NCI-H69 (cell line): ENCODE data around the gene CHD1L.
"Not testable (repeated sequence)": the region's sequence is repeated elsewhere in the genome, so short reads cannot be mapped to it uniquely, and the experiment has no call there.

ENCODE experiments used
- DNase-seq: peaks from one replicate; lab custom pipeline; 2025; lab: John Stamatoyannopoulos, UW

CHD1L gene

DNA sequence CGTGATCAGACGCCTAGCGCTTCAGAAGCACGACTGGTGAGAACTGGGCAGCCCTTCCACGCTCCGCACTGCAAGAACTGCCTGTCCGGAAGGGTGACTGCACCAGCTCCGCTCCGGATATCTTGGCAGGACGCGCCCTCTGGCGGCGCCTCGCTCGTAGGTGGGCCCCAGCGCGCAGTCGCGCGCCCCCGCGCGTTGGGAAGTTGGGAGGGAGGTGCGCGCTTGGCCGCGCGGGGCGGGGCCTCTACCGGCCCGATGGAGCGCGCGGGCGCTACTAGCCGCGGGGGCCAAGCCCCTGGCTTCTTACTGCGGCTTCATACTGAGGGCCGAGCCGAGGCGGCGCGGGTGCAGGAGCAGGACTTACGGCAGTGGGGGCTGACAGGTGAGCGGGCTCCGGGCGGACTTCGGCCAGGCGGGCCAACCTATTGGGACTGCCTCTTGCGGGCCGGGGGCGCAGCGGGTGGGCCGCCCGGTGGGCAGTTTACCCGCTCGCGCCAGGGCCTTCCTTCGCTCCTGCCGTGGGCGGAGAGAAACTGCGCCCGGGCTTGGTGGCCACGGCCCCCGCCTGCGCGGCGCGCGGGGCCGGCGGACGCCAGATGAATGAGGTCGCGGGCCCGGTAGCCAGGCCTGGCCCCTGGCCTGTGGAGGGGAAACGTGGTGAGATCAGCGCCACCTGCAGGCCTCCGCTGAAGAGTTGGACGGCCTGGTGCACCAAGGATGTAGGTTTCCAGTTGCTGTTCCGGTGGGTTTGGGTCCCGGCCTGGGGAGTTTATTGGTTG lies at the start of gene CHD1L:
Gene CHD1L, plus strand, starts transcription at position 236 of the 779 bp plus-strand sequence. Its CDS starts 20 bp downstream, at position 256.
- DNase-seq: peak; percentile 98

DNA sequence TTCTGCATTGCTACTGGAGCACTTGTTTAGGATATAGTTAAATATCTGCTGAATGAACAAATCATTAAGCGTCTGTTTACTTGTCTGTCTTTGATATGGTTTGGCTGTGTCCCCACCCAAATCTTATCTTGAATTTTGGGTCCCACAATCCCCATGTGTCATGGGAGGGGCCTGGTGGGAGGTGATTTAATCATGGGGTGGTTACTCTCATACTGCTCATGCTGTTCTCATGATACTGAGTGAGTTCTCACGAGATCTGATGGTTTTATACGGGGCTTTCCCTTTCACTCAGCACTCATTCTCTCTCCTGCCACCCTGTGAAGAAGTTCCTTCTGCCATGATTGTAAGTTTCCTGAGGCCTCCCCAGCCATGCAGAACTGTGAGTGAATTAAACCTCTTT lies 45.2 kb upstream of the CHD1L start:
- DNase-seq: not testable (repeated sequence)

DNA sequence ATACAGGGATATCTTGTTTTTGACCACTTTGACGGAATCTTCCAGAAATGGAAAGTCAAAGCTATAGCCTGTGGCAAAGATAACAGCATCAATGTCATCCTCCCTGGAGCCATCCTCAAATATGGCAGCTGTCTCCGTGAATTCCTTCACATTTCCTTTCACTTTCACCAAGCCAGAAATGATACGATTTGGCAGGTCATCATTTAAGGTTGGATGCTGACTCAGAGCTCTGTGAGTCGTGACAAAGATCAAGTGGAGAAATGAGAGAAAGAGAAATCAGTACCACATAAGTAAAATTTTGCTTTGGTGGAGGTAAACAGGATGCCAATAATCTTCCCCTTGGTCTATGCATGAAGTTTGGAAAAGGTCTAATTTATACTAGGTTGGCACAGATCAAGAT lies 41.2 kb upstream of the CHD1L start:
- no peak for DNase-seq

DNA sequence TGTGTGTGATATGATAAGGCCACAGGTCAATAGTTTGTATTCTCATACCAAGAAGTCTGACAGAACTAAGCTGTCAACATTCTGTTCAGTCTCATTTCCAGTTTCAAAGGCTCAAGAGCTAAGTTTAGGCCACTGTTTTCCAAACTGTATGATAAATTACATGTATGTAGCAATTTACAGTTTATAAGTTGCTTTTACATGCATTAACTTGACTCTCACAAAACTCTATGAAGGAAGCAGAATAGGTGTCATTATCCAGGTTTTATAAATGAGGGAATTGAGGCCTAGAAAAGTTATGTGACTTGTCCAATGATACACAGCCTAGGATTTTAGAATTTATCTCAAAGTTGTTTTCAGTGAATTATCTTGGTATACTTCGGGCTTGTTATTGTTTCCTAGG lies 40.7 kb upstream of the CHD1L start:
- no peak for DNase-seq

DNA sequence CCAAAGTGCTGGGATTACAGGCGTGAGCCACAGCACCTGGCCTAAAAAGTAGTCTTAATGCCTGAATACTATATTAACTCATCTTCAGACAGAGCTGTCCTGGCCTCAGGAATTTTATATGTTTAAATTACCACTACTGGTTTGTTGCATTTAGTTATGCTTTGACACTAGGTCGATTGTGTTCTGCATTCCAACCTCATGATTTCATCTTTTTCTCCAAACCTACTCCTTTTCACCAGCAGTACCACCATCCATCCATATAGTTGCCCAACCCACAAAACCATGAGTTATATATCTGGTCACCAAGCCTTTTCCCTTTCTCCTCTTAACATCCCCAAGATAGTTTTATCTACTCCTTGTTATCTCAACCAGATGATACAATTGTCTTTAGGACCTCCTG lies 39.9 kb upstream of the CHD1L start:
- DNase-seq: no peak

DNA sequence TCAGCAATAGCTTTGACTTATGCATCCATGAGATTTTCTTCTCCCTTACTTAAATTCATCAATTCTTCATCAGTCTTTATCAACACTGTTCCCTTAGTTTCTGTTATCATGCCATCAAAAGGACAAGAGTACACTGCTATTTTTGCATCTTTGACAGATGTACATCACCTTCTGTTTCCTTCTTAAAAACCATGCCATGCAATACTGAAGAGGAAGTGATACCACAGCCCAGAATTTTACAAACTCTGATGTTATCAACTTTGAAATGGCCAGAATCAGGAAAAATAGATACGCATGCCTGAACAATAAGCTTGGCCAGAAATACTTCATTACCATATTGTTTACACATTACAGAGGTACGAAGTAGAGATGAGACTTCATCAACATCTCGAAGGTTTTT lies 38.4 kb upstream of the CHD1L start:
- no peak for DNase-seq

DNA sequence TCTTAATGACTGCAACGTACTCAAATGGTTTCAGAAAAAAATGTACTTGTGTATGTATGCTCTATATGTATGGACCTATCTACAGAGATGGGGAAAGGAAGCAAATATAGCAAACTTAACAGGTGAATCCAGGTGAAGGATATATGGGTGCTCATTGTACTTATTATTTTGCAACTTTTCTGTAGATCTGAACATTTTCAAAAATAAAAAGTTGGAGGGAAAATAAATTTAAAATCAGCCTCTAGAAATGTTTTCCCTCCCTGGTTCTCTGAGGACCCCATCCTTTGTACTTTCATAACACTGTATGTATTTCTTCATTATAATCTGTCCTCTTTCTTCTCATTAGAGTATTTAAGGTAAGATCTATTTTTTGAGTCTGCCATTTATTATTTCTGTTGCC lies 35.3 kb upstream of the CHD1L start:
- DNase-seq: no peak

DNA sequence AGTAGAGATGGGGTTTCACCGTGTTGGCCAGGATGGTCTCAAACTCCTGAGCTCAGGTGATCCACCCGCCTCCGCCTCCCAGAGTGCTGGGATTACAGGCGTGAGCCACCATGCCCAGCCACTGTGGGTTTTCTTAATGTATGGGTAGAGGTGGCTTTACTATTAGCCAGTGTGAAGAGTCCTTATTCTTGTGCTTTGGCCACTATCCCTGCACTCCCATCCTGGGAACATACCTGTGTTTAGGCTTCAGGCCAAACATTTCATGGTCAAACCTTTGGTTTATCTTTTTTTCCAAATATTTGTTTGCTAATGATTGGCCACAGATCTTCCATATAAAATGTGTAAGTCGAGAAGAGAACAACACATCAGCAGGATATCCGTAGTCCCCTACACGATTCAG lies 33.9 kb upstream of the CHD1L start:
- no peak for DNase-seq

DNA sequence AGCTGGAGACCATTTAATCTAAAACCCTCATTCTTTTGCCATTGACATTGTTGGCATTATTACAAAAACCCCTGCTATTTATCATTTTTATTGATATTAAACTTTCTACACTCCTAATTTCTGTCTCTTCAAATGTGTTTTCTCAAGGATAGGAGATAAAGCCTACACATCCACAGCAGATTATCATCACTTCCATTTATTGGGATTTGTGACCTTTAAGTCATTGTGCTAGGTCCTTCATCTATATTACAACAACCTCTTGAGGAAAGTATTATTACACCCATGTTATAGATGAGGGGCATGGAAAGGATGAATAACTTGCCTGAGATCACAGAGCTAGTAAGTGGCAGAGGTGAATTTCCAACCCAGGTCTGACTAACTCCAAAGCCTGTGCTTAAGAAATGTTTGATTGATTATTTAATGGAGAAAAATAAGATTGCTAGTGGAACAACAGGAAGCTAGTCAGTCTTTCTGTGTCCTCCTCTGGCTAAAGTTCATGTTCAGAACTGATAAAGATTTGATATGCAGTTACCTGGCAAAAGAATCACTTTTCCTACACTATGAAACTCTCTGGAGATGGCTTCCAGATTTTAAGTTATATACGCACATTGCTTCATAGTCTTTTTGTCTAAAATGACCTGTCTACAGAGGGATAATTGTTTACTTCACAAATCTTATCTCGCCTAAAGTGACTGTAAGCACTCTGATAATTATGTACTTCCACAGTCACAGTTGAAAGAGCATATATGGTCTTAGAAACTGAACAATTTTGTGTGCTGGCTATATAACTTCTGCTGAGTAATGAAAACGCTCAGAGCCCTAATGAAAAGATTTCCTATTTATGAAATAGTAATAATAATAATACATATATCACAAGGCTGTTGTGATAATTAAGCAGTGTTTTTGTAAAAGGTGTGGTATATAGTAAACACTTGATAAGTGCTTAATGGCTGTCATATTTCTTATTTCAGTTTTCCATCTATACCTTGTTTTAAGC lies 32.4 kb upstream of the CHD1L start:
- DNase-seq: no peak

DNA sequence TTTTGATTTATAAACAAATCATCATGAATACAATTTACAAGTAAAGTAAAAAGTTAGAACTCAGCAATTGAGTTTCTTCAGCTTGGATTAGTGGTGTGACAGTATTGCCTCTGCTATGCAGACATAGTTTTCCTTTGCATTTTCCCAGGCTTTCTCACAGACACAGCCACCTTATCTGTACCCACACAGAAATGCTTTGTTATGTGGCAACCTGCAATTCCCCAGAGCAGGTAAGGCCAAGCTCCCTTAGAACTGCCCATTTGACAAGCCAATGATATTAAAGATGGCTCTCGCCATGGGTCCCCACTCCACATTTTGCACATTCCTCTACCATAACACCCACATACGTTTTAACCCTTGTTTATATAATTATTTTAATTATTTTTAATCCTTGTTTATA lies 31.5 kb upstream of the CHD1L start:
- DNase-seq: no peak

DNA sequence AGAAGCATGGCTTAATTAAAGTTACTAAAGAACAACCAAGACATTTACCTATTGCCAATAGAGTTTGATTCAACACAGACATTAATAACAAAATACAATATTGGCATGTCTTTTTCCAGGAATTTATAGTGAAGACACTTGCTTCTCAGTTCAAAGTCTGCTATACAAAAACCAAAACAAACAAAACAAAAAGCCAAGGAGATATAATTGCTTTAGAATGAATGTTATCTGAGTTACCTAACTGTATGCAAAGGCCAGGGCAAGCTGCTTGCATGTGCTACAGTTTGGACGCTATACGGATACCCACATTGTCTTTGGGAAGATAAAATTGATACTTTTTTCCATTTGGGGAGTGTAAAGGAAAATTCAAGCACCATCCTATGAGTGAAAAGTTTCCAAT lies 30.9 kb upstream of the CHD1L start:
- DNase-seq: no peak

DNA sequence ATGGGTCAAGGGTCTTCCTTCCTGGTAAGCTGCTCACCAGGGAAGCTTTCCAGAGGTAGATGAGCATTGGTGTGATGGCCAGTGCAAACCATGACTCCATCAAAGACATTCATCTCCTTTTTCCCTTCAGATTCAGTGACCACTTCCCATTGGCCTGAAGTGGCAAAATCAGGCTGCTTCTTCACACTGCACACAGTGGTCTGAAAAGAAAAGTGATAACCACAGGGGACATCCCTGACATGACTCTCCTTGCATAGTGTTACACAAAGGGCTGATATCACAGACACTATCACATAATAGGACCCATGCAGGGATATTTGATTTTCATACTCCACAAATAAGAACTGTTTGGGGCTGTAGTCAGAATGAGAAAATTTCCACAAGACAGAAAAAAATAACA lies 29.2 kb upstream of the CHD1L start:
- no peak for DNase-seq

DNA sequence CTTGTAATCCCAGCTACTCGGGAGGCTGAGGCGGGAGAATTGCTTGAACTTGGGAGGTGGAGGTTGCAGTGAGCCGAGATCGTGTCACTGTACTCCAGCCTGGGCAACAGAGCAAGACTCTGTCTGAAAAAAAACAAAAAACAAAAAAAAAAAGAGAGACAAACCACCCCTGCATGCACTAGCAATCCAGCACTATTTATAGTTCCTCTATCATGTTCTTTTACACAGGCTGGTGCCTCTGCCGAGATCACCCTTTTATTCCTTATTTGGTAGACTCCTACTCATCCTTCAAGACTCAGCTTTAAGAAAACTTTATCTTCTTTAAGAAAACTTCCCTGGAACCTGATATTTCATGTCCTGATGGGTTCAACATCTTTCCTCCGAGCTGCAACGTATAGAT lies 28.2 kb upstream of the CHD1L start:
- no peak for DNase-seq

DNA sequence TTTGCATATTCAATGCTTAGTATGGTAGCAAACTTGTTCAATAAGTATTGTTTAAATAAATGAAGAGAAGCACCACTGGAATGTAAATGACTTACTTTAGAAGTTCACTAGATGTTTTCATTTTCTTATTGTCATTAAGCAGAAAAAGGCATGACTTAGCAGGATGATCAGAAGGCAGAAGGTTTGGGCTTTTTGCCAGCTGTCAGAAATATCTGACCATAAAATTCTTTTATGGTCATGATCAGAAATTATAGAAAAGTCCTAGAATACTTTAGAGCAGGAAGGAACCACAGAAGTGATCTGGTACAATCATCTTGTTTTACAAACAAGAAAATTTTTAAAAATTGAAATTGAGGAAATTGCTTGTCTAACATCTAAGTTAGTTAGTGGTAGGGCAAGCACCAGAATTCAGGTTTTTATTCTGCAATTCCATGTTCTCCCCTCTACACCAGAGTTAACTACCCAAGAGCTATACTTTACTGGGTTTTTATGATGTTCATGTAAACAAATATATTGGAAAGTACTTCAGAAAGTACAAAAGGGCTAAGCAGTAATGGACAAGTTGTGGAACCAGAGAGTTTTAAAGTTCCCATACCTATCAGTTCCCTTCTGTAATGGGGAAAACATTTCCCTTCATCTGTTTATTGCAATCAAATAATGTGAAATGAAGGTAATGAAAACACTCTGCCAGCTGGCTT lies 27.5 kb upstream of the CHD1L start:
- no peak for DNase-seq

DNA sequence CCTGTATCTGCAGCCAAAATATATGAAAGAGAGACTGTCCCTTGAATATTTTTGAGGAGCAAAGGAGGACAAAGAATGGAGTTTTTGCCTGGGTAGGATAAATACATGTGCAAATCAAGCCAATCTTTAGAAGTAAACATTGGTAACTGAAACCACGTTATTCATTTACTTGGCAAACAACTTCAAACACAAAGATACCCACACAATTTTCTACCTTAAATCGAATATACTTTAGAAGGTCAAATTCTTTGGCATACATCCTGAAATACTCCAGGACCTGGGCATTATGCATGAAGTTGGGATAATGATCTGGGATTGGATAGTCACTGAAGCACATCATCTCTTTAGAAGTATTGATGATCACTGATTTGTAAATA lies 27.0 kb upstream of the CHD1L start:
- no peak for DNase-seq

DNA sequence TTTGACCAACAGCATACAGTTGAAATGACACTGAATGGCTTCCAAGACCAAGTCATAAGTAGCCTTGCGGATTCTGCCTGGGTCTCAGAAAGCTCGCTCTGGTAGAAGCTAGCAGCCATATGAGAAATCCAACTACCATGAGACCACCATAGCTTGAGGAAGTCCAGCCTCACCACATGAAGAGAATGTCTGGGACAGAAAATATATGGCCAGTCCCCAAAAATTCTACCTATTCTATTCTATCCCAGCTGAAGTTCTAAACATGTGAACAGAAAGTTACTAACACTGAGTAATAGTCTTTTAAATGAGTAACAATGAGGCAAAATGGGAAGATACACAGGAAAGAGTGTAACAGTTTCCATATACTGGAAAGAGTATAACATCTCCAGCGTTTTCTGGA lies 26.4 kb upstream of the CHD1L start:
- no peak for DNase-seq

DNA sequence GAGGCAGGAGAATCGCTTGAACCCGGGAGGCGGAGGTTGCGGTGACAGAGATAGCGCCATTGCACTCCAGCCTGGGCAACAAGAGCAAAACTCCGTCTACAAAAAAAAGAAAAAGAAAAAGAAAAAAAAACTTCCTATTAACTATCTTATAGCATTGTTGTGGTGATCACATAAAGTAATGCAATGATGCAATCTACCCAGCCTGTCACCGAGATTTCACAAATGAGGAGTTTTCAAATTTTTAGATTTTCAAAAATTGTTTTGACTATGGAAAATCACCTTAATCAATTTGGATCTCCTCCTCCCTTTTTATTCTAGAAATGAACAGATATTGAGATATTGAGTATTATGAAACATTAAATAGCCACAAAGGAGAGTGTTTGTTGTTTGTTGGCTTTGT lies 25.3 kb upstream of the CHD1L start:
- DNase-seq: no peak

DNA sequence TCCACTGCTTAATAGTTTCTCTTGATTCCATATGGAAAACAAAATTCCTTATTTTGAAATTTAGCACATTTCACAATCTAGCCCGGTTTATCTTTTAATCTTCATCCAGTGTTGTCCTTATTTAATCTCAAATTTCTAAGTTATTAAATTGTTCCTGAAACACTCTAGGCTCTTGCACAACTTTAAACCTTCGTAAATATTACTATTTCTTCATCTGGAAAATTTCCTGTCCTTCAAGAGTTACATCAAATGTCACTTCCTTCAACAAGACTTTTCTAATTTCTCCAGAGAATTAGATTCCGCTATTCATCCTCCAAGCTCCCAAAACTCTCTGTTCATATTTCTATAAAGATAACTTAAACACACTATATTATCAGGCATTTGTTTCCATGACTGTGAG lies 23.9 kb upstream of the CHD1L start:
- DNase-seq: no peak

DNA sequence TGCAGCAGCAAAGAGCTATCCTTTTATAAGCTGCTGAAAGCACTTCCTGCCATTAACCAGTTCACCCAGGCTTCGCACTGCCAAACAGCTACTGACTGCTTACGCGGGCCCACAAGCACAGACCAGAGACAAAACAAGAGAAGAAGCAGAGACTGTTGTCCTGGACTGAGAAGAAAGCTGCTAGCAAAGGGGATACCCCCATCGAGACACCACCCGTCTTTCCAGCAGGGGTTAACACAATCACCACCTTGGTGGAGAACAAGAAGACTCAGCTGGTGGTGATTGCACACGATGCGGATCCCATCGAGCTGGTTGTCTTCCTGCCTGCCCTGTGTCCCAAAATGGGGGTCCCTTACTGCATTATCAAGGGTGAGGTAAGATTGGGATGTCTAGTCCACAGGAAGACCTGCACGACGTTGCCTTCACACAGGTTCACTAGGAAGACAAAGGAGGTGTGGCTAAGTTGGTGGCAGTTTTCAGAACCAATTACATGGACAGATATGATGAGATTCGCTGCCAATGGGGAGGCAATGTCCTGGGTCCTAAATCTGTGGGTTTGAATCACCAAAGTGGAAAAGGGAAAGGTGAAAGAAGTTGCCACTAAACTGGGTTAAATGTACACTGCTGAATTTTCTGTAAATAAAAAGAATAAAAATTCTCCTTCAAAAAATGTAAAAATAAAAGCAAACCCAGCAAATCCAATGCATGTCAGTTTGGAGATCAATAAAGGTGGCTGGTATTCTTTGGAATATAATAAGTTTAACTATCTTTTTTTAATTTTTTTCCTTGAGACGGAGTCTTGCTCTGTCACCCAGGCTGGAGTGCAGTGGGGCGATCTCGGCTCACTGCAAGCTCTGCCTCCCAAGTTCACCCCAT lies 18.5 kb upstream of the CHD1L start:
- peak; percentile 56 for DNase-seq

DNA sequence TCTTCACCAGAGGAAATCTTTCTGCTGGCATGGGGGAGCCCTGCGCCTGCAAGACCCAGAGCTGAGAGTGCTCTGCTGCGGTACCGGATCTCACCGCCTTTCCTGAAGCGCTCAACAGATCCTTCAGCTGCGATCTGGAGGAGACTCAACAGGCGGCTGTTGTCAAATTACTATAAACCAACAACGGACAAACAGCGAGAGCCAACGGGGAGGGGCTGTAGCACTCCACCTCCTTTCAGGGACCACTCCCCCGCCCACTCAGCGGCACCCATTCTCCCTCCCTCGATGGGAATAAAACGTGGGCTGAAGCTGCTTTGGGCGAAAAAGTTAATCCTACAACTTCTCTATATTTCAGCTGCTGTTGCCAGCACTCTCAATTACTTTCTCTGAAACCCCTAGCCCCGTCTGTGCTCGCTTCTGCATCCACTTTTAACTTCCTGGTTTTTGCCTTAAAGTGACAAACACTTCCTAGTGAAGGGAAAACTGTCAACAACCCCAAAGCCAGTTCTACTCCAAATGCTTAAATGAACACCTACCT lies 17.2 kb upstream of the CHD1L start, which contains the start of gene FMO5:
Gene FMO5, minus strand, starts transcription at position 147 of the 538 bp plus-strand sequence. CDS start 310 bp downstream, outside the sequence.
- peak; percentile 72 for DNase-seq

DNA sequence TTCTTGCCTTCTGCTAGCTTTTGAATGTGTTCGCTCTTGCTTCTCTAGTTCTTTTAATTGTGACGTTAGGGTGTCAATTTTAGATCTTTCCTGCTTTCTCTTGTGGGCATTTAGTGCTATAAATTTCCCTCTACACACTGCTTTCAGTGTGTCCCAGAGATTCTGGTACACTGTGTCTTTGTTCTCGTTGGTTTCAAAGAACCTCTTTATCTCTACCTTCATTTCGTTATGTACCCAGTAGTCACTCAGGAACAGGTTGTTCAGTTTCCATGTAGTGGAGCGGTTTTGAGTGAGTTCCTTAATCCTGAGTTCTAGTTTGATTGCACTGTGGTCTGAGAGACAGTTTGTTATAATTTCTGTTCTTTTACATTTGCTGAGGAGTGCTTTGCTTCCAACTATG lies 11.5 kb upstream of the CHD1L start:
- DNase-seq: not testable (repeated sequence)
